NCI-H1048 (cell line): ENCODE measurements around the gene NEDD9.

ENCODE experiments used
- DNase-seq: peaks from one replicate; lab custom pipeline; 2025; lab: John Stamatoyannopoulos, UW

NEDD9 gene

DNA sequence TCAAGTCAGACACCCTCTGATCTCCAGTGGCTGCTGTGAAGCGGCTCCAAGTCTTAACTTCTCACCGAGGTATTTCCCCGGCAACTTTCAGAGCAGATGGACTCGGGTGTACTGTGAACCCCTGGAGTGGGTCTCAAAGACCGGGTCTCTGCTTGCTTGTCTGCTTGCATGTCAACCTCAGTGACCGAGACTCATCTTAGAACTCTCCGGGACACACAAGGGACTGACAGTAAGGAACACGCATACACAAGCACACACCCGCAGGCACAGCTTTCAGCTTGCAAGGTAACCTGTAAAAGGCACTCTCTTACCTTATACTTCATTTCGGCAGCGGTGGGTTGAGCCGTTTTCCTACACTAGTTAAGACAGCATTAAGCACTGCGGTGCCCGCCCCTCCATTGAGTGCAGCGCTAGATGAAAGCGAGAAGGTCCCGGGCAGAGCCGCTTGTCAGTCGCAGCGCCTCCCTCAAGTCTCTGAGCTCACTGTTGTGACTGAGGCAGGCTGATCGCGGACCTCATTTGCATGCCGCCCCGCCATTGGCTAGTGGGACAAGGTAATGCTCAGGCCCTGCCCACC is at the start of gene NEDD9:
NEDD9 (minus strand) TSS at position 476 of the 577 bp plus-strand sequence; CDS start at position 323, 153 bp downstream.
- peak; percentile 87 for DNase-seq

GRCh38 chr6:11282245-11282644 is 49.8 kb upstream of the NEDD9 start:
- no peak for DNase-seq

DNA sequence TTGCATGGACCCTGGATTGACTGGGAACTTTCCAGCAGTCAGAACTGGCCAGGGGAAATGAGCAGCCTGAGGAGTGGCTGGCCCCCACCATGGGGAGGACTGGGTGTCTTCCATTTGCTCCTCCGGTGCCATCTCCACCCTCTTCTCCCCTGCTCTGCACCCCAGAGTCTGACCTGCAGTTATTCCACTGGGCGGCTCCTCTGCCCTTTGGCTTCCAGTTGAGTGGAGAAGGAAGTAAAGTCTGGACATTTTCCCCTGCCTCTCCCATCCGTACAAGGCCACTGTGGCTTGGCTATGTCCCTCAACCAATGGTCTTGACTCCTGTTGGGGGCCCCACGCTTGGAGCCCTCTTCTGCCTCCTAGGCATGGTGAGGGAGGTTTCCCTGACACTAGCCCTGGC is 47.9 kb upstream of the NEDD9 start:
- DNase-seq = no peak

GRCh38 chr6:11279284-11279689 is 46.8 kb upstream of the NEDD9 start:
- DNase-seq = no peak

DNA sequence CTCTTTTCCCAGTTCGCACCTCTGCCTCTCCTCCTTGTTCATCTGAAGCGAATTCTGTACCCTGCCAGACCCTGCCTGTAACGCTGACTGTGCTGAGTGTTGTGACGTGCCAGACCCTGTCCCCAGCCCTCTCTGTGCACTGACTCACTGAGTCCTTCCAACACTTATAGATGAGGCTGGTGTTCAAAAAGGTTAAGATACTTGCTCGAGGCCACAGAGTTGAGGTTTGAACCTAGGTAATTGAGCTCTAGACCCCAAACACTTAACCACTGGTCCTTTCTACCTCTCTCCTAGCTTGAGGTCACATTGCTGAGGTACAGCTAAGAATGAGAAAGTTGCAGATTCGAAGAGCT is 45.7 kb upstream of the NEDD9 start:
- DNase-seq = no peak

- no peak for DNase-seq
Measured at GRCh38 chr6:11277275-11278206, 45.1 kb upstream of the NEDD9 start.

DNA sequence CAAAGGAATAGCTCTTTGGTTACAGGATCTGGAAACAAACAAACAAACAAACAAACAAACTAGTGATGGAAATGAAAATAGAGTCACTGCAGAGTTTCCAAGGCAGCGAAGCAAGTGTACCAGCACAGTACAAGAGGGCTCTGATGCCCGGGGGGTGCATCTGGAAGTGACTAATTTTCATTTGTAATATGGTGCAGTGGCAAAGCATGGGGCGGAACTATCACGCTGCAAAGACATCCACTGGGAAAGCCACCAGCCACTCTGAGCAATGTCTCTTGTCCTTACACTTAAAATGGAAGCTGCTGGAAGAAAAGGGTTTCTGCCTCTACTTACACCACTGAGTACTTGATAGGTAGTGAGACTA is 44.4 kb upstream of the NEDD9 start:
- DNase-seq = no peak

DNA sequence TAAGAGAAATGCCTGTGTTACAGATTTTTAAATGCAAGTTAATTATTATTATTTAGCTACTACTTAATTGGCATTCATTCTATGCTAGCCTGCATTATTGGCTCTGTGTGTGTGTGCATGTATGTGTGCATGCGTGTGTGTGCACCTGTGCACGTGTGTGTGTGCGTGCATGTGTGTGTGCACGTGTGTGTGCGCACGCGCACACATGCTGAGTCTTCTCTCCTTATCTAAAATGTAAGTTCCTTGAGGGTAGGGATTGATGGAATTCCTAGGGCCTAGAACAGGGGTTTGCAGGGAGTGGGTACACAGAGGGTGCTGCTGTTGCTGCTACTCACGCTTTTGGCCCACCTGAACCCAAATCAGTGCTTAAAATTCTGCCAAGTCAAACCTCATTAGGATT is 43.8 kb upstream of the NEDD9 start:
- DNase-seq = no peak

DNA sequence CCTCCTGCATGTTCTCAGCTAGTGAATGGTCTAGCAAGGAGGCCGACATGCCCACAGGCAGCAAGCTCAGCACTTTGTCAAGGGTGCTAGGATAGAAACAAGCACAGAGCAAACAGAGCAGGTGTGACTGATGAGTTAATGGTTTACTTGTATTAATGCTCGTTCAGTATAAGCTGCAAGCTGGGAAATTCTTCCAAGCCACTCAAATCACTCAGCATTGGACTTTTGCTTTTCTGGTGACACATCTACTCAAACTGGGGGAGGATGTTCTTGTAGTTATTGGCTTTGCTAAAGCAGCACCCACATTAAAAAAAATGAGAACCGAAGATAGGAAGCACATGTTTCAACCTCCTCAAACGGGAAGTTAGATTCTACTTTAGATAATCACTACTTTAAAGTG is 43.1 kb upstream of the NEDD9 start:
- no peak for DNase-seq

DNA sequence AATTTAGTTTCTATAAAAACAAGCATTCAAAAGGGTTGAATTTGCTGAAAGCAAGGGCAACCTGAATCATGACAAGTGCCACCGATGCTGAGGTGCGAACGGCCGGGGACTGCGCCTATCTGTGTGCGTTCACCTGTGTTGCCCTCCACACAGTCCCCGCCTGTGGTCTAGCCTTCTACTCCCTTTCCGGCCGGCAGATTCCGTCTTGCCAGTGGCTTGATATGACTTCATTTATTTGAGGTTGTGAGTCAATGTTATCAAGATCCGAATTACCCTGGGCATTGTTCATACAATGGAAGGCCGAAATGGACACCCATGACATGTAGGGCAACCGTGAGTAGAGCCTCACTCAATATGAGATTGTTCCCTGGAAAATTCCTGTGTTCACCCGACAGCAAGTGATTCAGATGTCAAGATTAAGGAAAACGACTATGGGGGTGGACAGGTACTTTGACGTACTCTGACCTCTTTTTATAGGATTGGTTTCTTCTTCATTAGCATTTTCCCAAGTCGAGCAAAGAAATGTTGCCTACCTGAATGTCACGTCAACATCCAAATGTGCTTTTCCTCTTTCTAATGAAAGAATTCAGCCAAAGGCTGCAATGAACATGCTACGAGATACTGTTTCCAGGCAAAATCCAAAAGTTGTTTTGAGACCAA is 41.1 kb upstream of the NEDD9 start:
- no peak for DNase-seq

DNA sequence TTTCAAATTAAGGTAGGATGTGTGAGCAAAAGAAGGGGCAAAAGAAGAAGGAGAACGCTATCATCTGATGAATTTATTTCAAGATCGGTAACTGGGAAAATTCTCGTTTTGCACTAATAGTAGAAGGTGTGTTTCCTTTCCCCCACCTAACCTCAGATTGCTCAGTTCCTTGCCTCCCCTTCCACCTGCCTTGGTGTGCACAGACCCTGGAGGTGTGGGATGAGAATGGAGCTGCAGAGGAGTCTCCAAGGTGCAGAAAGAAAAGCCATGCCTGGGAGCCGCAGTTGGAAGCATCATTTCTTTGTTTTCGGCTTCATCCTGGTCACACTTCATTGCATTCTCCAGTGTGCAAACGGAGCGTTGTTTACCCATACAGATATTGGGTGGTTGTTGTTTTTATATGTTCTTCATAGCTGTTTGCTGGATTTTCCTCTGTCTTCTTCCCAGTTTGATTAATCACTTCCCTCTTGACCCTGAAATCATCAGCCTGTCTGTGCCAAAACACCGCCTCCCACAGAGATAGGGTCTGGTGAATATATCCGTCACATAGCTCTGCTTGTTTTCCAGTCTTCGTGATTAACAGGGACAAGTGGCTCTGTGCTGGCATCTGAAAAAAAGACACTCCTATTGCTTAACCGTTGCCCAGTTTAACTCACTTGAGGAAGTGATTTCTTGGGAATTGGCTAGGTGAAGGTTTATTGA is 40.2 kb upstream of the NEDD9 start:
- DNase-seq = no peak

DNA sequence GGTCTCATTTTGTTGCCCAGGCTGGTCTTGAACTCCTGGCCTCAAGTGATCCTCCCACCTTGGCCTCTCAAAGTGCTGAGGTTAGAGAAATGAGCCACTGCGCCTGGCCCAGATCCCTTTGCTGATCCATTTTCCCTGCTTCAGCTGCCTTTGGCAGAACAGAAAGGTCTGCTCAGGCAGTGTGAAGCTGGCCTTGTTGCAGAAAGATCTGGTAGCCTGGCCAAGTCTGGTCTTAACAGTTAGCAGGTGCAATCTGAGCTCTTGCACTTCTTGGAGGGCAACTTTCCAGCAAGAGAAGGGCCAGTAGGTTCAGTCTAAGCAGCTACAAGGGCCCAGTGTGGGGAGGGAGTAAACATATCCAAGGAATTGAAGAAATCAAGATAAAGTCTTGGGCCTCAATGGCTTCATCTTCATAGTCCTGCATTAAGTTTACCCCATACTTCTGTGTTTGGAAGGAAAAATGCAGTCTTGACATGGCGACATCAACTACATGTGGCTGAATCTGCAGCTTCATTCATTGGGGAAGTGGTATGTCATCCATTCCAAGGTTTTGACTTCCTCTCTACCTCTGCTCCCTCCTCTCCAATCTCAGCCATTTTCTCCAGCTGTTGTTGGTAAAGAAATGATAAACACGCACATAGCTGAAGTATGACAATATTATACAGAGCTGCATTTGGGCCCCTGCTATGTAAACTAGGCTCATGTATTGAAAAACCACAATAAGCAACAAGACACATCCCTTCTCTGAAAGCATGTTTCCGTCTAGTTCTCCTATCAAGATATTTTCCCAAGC is 39.0 kb upstream of the NEDD9 start:
- no peak for DNase-seq

DNA sequence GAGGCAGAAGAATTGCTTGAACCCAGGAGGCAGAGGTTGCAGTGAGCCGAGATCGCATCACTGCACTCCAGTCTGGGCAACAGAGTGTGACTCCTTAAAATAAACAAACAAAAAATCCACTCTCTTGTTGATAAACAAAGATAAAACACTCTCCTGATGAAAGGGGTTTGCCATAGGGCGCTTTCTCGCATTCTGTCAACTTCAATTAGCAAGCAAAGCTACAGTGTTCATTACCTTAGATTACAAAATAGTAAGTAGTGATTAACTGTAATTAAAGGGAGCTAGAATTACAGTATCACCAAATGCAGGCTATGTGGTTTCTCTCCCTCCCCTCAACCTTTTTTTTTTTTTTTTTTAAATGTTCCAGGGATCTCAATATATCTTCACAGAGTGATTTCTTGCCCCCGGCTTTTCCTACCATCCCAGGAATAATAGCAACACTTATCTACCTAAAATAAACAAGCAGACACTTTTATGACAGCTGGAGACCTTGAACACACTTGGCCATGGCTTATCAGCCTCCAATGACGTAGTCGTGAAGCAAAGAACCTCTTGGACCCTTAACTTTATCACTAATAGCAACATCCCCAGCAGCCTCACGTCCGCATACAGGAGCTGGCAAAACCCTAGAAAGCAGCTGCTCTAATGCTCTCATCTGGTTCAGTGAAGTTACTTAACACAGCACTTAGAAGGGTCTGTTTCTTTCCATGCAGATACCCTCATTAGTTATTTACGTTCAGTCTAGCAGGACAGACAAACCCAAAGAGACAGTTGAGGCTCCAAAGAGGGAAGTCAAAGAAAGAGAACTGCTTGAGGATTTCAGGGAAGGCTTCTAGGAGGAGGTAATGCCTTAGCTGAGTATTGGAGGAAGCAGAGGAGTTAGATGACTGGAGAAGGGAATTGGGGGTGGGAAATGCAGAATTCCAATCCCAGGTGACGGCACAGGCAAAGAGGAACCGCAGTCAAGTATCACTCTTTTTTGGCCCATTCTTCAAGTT is 37.9 kb upstream of the NEDD9 start:
- DNase-seq = no peak

DNA sequence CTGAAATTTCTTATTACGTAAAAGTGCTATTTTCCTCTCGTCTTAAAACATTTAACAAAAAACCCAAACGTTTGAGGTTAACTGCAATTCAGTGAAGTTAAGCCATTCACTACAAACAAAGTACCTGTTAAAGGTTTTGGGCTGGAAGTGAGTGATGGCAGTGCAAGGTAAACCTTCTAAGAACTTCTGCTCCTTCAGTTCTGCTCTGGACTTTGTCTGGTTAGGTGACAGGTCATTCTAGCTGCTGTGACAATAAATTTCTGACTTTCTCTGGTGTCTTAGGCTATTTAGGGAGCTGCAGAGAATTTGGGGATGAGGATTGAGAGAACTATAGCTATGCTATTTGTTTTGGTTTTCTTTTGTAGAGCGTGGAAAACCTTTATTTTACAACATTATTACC is 36.5 kb upstream of the NEDD9 start:
- DNase-seq = no peak

- no peak for DNase-seq
Measured at GRCh38 chr6:11266926-11267325, 34.5 kb upstream of the NEDD9 start.

- no peak for DNase-seq
Measured at GRCh38 chr6:11265932-11266331, 33.5 kb upstream of the NEDD9 start.

GRCh38 chr6:11264100-11264499 is 31.6 kb upstream of the NEDD9 start:
- DNase-seq = no peak

DNA sequence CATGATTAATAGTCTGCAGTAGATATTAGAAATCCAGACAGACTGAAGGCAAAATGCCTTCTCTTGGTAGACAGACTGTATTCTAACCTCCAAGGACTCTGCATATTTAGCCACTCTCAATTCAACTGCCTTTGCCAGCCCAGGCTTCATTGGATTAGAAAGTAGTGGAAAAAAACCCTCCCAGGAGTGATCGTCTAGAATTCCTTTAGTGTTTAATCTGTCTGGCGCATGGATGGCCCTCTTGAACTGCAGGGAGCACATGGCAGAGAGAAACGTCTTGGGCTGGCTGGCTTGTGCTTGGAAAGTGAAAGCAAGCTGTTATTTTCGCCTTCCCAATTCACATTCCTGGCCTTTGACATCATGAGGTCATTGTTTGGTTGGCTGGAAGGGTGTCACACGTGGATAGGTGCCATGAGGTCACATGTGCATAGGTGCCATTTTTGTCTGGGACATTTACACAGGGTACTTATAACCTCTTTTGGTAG is 30.9 kb upstream of the NEDD9 start:
- DNase-seq = no peak

DNA sequence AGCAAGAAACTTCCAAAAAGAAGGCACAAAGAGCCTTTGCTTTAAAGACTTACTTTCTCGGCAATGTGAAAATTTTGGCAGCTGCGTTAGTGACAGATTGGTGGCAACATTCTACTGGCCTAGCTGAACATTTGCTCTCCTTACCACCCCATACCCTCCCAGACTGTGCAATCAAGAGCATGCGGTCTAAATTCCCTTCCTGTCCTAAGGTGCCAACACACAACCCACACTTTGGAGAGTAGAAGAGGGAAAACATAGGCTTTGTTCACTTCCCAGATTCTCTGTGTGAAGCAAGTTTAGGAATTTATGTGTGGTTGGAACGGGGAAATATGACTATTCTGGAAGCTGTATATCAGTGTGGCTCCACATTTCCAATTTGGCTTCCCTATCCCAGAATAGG is 29.8 kb upstream of the NEDD9 start:
- no peak for DNase-seq
